Measurements from ENCODE around the gene GFRAL. TPM values are rescaled to one million over a fixed set of nuclear protein-coding genes. Genes with fewer than 3 reads are reported as not detected.

GFRAL gene
- total and polyA plus RNA-seq, 8 donors, result not detected

DNA sequence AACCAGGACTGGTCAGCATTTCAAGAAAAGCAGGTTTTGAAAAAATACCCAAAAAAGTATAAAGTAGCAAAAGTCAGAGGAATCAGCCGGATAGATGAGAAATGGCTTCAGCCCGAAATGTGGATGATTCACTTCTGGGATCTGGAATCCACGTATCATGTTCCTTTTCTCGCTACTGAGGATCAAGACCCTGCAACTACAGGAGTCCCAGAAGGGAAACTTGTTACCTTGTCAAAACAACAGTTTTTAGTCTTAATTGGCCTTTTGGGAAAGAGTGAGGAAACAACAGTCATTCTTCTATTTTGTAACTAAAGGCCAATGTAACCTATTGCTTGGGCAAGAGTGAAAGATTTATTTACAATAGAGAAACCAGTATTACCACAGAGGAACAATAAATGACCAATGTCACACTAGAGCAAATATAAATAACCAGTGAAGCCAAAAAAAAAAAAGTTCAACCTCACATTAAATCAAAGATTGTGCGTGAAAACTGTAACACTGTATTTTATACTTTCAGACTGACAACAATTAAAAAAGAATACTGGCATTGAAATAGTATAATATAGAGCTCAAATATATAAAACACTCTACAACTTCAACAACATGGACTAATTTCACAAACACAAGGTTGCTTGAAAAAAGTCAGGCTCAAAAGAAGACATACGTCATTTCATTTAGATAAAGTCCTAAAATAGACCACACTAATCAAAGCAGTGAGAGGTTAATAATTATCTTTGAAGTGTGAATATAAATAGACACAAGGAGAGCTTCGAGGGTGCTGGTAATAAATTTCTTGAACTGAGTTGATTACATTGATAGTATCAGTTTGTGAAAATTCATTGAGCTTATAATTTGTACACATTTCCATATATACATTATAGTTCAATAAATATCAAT, 116.2 kb downstream of the GFRAL start:
- no peaks in the 10 kb centered on the region for H3K27me3 ChIP-seq
- no peaks in the 10 kb centered on the region for H3K9me3 ChIP-seq
- no peak overlapping the region for H3K4me3 ChIP-seq
- DNase-seq, result no peak
- TF ChIP-seq EP300 (IDR thresholded peaks at IDR 0.05) (no peak), CTCF (IDR thresholded peaks at IDR 0.05) (no peak), POLR2A (IDR thresholded peaks at IDR 0.05) (no peak)
- H3K4me1 ChIP-seq, result peaks cover 0 to 3% (median 0%) of the 10 kb centered on the region in 4 donors
- 56 to 60% (median 58%) methylated on average over 7 of the region's 7 CpGs for WGBS, 5 donors
- intact Hi-C loops (cut with DNase I; ENCODE audit: low total_unique reads), result no loop called here
- H3K27ac ChIP-seq, result no peak overlapping the region
- H3K36me3 ChIP-seq, result no peaks in the 10 kb centered on the region

GRCh38 chr6:55445648-55446204, 118.5 kb downstream of the GFRAL start:
- DNase-seq, result peak in 1 of 2 donors; percentile 64
- Histone ChIP-seq H3K27me3 (no peaks in the 10 kb centered on the region), H3K4me3 (no peak overlapping the region), H3K4me1 (peaks cover 0 to 3% (median 0%) of the 10 kb centered on the region in 4 donors), H3K36me3 (no peaks in the 10 kb centered on the region), H3K9me3 (no peaks in the 10 kb centered on the region), H3K27ac (no peak overlapping the region)
- 0 to 2% (median 0%) methylated on average over 1 of the region's 1 CpG for WGBS, 5 donors
- TF ChIP-seq POLR2A (IDR thresholded peaks at IDR 0.05) (no peak), POLR2AphosphoS5 (IDR thresholded peaks at IDR 0.05) (no peak), EP300 (IDR thresholded peaks at IDR 0.05) (no peak), CTCF (IDR thresholded peaks at IDR 0.05) (peak in 3 of 7 experiments; percentile 27 to 42 (median 31))
- intact Hi-C loops (cut with DNase I; ENCODE audit: low total_unique reads), result no loop called here

GRCh38 chr6:55447891-55448290, 120.6 kb downstream of the GFRAL start:
- no peaks in the 10 kb centered on the region for H3K27me3 ChIP-seq
- DNase-seq, result no peak
- no peak overlapping the region for H3K4me3 ChIP-seq
- H3K9me3 ChIP-seq, result no peaks in the 10 kb centered on the region
- WGBS, 5 donors, result 70 to 85% (median 72%) methylated on average over 3 of the region's 3 CpGs
- no peaks in the 10 kb centered on the region for H3K36me3 ChIP-seq
- H3K27ac ChIP-seq, result no peak overlapping the region
- no peak for TF ChIP-seq POLR2AphosphoS5 (IDR thresholded peaks at IDR 0.05)
- TF ChIP-seq EP300 (IDR thresholded peaks at IDR 0.05), result no peak
- no peak for TF ChIP-seq CTCF (IDR thresholded peaks at IDR 0.05)
- TF ChIP-seq POLR2A (IDR thresholded peaks at IDR 0.05), result no peak
- intact Hi-C loops (cut with DNase I; ENCODE audit: low total_unique reads), result no loop called here
- peaks cover 0 to 3% (median 0%) of the 10 kb centered on the region in 4 donors for H3K4me1 ChIP-seq

GRCh38 chr6:55448451-55448850, 121.2 kb downstream of the GFRAL start:
- Histone ChIP-seq H3K27me3 (no peaks in the 10 kb centered on the region), H3K27ac (no peak overlapping the region), H3K4me3 (no peak overlapping the region), H3K4me1 (no peaks in the 10 kb centered on the region), H3K36me3 (no peaks in the 10 kb centered on the region), H3K9me3 (no peaks in the 10 kb centered on the region)
- no peak for DNase-seq
- intact Hi-C loops (cut with DNase I; ENCODE audit: low total_unique reads), result no loop called here
- TF ChIP-seq EP300 (IDR thresholded peaks at IDR 0.05), result no peak
- no peak for TF ChIP-seq POLR2A (IDR thresholded peaks at IDR 0.05)

DNA sequence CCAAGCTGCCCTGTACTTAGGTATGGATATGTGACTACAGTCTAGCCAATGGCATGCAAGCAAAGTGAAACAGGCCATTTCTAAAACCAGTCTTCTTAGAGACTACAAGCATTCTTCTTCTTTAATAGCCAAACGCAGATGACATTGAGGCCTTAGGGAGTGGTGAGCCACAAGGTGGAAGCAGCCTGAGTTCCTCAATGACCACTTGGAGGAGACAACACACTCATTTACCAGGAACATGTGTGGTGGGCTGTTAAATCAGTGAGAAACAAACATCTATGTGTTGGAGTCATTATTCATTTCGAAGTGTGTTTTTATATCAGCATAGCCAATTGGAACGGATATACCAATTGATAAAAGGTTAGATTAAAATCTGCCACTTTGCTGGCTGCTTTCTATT, 122.0 kb downstream of the GFRAL start:
- Histone ChIP-seq H3K27me3 (no peaks in the 10 kb centered on the region), H3K4me3 (no peak overlapping the region), H3K36me3 (no peaks in the 10 kb centered on the region), H3K4me1 (no peaks in the 10 kb centered on the region), H3K9me3 (no peaks in the 10 kb centered on the region), H3K27ac (no peak overlapping the region)
- TF ChIP-seq CTCF (IDR thresholded peaks at IDR 0.05) (no peak), EP300 (IDR thresholded peaks at IDR 0.05) (no peak), POLR2AphosphoS5 (IDR thresholded peaks at IDR 0.05) (no peak), POLR2A (IDR thresholded peaks at IDR 0.05) (no peak)
- 49 to 59% (median 50%) methylated on average over 3 of the region's 3 CpGs for WGBS, 5 donors
- intact Hi-C loops (cut with DNase I; ENCODE audit: low total_unique reads), result no loop called here
- DNase-seq, result peak in 1 of 2 donors; percentile 7
